Ureter (tissue), 1 donor: ENCODE results near the gene GPBAR1. TPM values are rescaled to one million over a fixed set of nuclear protein-coding genes. Genes with fewer than 3 reads are reported as not detected.

ENCODE experiments used
- DNase-seq: peaks from one replicate; pipeline ENCODE4 v3.0.0-alpha.2; 2020; ENCODE audit warnings: low spot score
- total RNA-seq: library from RNA; stranded (reverse); gene quantifications from one replicate; pipeline ENCODE4 v1.2.4, GENCODE V29; 2023
- donor health status: DM: yes; HTN: yes; CAD: no.

GPBAR1 gene
- total RNA-seq, 1 donor from 2014 or later: 1.5 TPM

GRCh38 chr2:218244665-218245064 is 16.1 kb upstream of the GPBAR1 start:
- no peak for DNase-seq

- no peak for DNase-seq
Observed at GRCh38 chr2:218245214-218245613, 15.6 kb upstream of the GPBAR1 start.

- DNase-seq: no peak
Observed at GRCh38 chr2:218249691-218250090, 11.1 kb upstream of the GPBAR1 start.

- DNase-seq: no peak
Observed at GRCh38 chr2:218252509-218253231, 8.1 kb upstream of the GPBAR1 start.

GRCh38 chr2:218253232-218253625 is 7.6 kb upstream of the GPBAR1 start:
- DNase-seq: no peak

GRCh38 chr2:218255446-218255845 is 5.4 kb upstream of the GPBAR1 start:
- no peak for DNase-seq

- no peak for DNase-seq
Observed at GRCh38 chr2:218256612-218257350, 4.0 kb upstream of the GPBAR1 start.

- no peak for DNase-seq
Observed at GRCh38 chr2:218257390-218257981, 3.3 kb upstream of the GPBAR1 start.

- DNase-seq: no peak
Observed at GRCh38 chr2:218259099-218259961, 1.5 kb upstream of the GPBAR1 start.

GRCh38 chr2:218260166-218260565 is 649 bp upstream of the GPBAR1 start:
- no peak for DNase-seq

- no peak for DNase-seq
Observed at GRCh38 chr2:218261423-218262236, 815 bp downstream of the GPBAR1 start.

GRCh38 chr2:218262237-218262600 is 1.4 kb downstream of the GPBAR1 start:
- DNase-seq: no peak

GRCh38 chr2:218262631-218263586 is 2.1 kb downstream of the GPBAR1 start:
- DNase-seq: no peak

- no peak for DNase-seq
Observed at GRCh38 chr2:218263817-218264641, 3.2 kb downstream of the GPBAR1 start.

- DNase-seq: no peak
Observed at GRCh38 chr2:218264773-218265561, 4.2 kb downstream of the GPBAR1 start.

GRCh38 chr2:218265626-218266025 is 4.8 kb downstream of the GPBAR1 start:
- no peak for DNase-seq

GRCh38 chr2:218266316-218266979 is 5.6 kb downstream of the GPBAR1 start:
- no peak for DNase-seq

- no peak for DNase-seq
Observed at GRCh38 chr2:218267259-218267658, 6.4 kb downstream of the GPBAR1 start.
